Stimulated activated CD8-positive, alpha-beta memory T cell treated with anti-CD3 and anti-CD28 coated beads, Interleukin-12 subunit alpha, Interleukin-12 subunit beta, amount 100 ng/mL, for 1 hour (primary cell): ENCODE results near the gene POLR1G.
"Not testable (repeated sequence)": the region's sequence is repeated elsewhere in the genome, so short reads cannot be mapped to it uniquely, and the experiment has no call there.

Experiments
- DNase-seq: peaks from one replicate; pipeline ENCODE4 v3.0.0-alpha.2; 2020; ENCODE audit warnings: low read depth

The POLR1G gene

DNA sequence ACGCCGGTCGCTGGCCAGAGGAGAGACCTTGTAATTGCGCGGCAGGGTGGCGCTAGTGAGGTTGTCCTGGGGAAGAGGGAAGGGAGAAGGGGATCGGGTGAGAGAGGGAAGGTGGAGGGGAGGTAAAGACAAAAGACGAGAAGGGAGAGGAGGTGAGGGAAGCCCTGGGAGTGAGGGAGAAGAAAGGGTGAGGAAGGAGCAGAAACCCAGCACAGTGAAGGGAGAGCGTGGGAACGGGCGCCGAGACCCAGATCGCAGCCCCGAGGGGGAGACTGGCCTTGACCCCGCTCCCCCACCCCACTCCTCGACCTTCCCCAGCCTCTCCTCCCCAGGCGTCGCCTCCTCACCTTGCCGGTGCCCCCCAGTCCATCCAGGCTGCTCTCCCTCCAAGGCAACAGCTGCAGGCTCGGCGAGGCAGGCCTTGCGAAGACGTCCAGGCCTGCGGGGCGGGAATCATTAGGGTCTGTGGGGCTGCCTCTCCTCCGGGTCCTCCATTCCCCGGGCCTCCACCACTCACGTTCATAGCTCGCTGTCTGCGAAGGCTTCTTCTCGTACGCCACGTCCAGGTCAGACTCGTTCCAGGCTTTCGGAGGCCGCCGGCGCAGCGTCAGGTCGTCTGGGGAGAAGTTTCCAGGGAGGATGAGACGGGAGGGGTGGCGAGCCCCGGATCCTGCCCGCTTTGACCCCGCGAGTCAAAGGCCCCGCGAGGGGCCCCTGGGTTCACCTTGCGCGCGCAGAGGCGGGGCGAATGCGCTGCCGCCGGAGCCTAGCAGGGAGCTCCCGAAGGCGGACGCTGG, 10.4 kb upstream of the POLR1G start:
- no peak for DNase-seq

DNA sequence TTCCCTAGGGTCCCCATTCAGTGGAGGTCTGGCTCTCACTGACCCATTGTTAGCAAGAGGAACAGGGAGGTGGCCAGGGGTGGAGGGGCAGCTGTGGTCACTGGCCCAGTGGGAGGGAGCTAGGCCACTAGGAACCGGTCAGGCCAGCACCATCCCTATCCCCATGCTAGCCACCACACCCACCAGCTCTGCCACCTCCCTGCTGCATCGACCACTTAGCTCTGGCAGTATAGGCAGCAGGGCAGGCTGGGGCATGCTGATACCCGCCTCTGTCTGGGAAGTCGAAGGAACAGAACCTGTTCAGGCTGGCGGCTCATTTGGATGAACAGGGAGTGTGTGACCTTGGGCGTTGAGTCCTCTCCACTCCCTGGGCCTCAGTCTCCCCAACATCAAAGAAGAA, 6.3 kb upstream of the POLR1G start:
- no peak for DNase-seq

DNA sequence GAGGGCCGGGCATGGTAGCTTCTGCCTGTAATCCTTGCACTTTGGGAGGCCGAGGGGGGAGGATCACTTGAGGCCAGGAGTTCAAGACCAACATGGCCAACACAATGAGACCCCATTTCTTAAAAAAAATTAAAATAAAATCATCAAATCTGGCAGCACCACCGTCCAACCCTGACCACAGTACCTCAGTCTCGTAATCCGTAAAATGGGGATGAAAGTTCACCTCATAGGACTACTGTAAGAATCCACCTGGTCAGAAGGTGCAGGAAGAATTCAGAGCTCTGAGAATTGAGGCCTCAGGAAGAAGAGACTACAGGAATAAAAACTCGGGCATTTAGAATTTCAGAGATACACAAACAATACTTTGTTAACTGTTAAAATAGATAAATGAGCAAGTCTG, 4.6 kb upstream of the POLR1G start:
- no peak for DNase-seq

DNA sequence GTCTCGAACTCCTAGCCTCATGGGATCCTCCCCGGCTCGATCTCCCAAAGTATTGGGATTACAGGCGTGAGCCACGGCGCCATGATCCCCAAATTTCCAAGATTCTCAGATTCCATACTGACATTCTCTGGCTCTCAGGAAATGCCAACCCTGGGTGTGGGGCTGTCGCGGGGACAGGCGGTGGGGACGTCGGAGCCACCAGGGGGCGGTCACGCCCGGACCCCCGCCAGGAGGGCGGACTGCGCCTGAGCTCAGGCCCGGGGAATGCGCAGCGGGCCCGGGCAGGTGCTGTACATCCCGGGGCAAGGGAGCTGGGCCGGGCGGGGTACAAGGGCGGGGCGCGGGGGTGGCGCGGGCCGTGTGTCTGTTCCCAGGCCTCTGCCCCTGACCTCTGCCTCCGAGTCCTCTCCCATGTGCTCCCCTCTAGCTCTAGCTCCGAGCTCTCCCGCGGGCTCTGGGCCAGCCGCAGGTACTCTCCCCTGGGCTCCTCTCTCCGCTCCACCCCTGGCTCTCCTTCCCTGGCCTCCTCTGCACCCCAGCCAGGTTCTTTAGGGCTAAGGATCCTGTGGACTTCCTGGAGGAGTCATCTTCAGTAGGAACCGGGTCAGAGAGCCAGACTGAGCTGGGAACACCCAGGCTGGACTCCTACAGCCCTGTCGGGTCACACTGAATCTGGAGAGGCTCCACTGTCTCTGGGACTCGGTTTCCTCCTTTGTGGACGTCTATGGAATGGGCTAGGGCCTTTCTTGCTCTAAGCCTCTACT, 4.0 kb upstream of the POLR1G start:
- no peak for DNase-seq

DNA sequence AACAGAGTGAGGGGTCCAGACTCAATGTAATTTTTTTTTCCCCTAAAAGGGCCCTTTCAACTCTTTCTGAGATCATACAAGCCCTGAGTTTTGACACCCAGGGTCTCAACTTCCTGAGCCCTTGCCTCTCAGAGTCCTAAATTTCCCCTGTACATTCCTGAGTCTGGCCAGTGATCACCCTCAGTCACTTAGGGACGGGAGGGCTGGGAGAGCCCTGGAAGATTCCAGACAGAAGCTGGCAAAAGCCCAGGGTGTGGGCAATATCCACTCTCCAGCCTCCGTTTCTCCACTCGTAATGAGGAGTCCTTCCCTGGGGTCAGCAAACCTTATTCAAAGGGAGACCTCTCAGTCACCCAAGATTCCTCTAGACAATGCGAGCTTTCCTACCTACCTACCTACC, 3.2 kb upstream of the POLR1G start:
- DNase-seq = no peak

DNA sequence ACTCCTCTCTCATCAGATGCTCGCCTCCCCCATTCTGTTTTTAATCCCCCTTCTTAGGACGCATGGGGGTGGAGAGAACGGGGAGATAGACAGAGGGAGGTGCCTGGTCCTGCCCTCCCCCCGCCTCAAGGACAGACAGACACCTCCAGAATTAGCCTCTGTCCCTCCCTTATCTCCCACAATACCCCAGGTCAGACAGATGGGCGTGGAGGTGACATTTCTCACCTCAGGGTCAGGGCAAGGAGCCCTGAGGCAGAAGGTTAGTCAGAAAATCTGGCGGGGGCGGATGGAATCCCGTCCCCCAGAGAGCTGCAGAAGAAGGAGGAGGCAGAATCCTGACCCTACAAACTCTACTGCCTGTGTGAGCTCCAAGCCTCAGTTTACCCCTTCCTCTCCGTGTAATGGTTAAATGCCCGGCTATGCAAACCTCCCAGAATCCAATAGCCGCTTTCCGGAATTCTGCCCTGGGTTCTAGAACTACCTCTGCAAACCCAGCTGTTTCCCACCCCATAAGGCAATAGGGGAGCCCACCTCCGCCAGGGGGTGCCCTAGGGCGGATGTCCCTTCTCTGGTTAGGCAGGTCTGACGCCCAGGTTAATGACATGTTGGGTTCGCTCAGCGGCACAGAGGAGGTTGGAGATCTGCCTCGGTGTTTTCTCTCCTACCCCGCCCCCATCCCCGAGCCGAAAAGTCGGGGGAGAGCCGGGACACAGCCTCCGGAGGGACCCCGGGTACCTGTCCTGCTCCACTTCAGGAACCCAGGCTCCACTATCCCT, 2.5 kb upstream of the POLR1G start:
- no peak for DNase-seq

DNA sequence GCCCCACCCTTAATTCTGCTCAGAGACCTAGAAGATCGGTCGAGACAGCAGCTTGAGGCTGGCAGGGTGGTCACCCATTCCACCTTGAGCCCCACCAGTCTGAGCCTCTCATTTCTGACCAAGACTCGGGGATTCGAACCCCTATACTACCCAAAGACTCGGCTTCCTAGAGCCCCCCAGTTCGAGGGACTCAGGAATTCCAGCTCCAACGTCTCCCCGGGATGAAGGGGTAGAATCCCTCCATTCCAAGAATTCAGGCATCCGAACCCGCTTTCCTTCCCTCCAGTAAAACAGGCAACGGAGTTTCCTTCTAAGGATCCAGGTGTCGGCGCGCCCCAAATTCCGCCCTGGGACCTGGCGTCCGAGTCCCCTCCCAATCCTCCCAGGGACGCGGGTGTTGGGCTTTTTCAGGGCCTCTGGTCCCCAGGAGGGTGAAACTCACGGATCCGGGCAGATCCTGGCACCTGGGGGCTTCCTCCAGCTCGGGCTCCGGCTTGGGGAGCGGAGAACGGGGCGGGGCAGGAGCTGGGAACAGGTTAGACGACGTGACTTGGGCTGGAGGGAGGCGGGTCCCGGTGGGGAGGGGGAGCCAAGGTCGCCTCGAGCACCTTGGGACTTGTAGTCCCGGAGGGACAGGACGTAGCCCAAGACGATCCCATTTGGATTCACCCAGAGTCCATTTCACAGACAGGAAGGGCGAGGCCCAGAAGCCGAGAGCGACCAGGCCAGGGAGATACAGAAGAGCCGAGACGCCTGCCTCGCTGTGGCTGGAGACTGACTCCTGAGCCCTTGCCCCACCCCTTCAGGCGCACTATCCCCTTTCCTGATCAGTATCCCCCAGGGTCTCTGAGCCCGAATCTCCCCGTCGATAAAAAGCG, 1.6 kb upstream of the POLR1G start, which contains the start of gene PPP1R13L:
TSS of gene PPP1R13L (minus strand) at position 513 of the 878 bp plus-strand sequence. CDS start 6,751 bp downstream, outside the sequence.
- no peak for DNase-seq

DNA sequence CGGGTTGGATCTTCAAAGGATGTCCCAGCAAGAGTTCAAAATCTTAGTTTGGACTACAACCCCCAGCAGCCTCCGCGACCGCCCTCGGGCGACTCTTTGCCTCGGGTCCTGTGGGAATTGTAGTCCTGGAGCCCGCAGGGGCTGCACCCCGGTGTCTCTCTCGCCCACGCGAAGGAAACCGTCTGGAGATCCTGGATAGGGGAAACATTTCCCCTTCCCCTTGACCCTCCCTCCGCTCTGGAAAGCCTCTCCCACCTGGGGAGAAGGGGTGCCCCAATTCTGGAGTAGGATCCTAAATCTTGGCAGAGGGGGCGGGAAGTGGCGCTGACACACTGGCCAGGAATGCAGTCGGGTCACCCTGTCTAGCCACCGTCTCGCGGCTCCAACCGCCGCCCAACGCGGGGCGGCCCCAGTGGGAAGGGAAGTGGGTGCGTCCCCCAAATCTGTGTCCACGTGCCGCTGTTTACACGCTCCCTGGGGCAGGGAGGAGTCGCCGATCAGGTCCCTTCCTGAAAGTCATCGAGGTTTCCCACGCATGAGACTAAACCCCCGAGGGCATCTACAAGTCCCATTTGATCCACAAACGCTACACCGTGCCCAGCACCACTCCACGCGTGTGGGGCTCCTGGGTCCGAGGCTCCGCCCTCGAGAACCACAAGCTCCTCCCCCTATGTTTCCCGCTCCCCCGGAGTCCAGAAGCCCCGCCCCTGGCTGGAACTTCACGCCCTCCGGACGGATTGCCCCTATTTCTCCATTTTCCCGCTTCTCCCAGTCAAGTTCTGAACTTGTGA, 814 bp upstream of the POLR1G start:
- peak; percentile 71 for DNase-seq

DNA sequence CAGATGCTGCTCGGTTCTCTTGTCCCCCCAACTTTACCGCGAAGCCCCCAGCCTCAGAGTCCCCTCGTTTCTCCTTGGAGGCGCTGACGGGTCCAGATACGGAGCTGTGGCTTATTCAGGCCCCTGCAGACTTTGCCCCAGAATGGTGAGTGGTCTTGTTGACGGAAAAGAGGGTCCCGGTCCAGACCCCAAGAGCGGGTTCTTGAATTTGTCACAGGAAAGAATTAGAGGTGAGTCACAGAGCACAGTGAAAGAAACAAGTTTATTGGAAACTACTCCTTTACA, 589 bp downstream of the POLR1G start:
- no peak for DNase-seq

DNA sequence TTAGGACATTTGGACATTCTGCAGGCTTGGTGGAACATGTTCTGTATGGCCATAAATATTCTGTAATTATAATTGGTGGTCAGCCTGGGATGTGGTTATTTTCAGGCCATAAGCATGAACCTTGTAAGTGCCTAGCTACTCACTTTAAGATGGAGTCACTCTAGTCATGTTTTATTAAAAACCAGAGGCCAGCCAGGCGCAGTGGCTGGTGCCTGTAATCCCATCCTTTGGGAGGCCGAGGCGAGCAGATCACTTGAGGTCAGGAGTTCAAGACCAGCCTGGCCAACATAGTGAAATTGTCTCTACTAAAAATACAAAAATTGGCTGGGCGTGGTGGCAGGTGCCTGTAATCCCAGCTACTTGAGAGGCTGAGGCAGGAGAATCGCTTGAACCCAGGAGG, 1.1 kb downstream of the POLR1G start:
- DNase-seq = not testable (repeated sequence)

DNA sequence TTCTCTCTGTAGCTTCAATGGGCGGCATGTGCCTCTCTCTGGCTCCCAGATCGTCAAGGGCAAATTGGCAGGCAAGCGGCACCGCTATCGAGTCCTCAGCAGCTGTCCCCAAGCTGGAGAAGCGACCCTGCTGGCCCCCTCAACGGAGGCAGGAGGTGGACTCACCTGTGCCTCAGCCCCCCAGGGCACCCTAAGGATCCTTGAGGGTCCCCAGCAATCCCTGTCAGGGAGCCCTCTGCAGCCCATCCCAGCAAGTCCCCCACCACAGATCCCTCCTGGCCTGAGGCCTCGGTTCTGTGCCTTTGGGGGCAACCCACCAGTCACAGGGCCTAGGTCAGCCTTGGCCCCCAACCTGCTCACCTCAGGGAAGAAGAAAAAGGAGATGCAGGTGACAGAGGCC, 1.7 kb downstream of the POLR1G start:
- DNase-seq = no peak

DNA sequence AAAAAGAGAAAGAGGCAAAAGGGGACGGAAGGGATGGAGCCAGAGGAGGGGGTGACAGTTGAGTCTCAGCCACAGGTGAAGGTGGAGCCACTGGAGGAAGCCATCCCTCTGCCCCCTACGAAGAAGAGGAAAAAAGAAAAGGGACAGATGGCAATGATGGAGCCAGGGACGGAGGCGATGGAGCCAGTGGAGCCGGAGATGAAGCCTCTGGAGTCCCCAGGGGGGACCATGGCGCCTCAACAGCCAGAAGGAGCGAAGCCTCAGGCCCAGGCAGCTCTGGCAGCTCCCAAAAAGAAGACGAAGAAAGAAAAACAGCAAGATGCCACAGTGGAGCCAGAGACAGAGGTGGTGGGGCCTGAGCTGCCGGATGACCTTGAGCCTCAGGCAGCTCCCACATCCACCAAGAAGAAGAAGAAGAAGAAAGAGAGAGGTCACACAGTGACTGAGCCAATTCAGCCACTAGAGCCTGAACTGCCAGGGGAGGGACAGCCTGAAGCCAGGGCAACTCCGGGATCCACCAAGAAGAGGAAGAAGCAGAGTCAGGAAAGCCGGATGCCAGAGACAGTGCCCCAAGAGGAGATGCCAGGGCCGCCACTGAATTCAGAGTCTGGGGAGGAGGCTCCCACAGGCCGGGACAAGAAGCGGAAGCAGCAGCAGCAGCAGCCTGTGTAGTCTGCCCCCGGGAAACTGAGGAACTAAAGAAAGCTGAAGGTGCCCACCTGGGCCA, 2.5 kb downstream of the POLR1G start:
- no peak for DNase-seq

DNA sequence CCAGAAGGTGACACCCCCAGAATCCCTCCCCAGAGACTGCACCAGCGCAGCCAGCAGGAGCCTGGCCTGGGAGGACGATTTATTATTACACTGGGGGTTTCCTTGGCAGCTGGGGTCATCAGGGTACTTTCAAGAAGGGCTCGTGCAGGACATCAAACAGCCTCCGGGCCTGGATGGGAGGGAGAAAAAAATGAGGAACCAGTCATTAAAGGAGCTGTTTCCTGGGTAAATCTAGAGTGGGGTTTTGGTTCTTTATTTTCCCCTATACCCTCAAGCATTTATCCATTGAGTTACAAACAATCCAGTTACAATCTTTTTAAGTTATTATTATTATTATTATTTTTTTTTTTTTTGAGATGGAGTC, 3.1 kb downstream of the POLR1G start:
- no peak for DNase-seq

DNA sequence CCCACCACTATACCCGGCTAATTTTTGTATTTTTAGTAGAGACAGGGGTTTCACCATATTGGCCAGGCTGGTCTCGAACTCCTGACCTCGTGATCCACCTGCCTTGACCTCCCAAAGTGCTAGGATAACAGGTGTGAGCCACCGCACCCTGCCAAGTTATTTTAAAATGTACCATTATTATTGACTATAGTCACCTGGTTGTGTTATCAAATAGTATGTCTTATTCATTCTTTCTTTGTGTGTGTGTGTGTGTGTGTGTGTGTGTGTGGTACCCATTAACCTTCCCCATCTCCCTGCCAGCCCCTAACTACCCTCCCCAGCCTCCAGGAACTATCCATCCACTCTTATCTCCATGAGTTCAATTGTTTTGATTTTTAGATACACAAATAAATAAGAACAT, 3.9 kb downstream of the POLR1G start:
- not testable (repeated sequence) for DNase-seq

DNA sequence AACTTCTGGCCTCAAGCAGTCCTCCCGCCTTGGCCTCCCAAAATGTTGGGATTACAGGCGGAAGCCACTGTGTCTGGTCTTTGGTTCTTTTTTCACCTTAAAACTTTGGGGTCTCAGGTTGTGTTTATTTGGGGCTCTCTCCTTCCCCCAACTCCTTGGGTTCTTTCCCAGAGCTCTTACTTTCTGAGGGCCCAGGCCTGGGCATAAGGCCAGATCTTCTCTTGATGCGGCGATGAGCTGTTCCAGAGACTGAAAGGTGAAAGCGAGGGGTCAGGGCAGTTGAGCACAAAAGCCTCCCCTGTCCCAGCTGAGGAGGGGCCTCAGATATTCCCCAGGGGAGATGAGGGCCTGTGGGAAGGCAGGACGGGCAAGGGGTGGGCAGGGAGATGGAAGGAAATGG, 7.1 kb downstream of the POLR1G start:
- no peak for DNase-seq

DNA sequence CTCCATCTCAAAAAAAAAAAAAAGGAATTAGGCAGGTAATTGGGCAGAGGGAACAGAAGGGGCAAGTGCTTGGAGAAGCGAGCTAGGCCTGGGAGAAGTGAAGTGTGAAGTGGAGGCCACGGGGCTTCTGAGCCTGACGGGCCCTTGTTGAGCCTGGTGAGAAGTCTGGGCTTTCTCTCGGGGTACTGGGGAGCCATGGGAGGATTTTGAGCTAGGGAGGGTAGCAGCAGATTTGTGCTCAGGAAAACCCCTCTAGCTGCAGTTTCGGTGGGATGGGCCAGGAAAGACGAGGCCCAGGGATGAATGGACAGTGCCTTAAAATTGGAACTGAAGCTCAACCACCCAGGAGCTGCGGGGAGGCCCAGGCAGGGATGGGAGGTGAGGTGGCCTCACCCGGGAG, 8.0 kb downstream of the POLR1G start:
- DNase-seq = no peak

DNA sequence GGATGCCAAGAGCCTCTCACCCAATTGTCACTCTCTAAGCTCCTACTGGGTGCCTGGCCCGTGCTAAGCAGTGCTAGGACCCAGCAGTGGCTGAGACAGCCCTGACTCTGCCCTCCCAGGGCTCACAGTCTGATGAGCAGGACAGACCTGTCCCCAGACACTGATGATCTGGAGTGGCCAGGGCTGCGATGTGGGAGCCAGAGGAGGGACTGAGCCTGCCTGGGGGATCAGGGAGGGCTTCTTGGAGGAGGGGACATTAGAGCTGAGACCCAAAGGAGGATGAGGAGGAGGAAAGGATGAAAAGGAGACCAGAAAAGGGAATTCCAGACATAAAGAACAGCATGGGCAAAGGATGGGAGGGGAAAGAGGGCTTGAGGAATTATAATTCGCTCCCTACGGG, 10.7 kb downstream of the POLR1G start:
- no peak for DNase-seq

DNA sequence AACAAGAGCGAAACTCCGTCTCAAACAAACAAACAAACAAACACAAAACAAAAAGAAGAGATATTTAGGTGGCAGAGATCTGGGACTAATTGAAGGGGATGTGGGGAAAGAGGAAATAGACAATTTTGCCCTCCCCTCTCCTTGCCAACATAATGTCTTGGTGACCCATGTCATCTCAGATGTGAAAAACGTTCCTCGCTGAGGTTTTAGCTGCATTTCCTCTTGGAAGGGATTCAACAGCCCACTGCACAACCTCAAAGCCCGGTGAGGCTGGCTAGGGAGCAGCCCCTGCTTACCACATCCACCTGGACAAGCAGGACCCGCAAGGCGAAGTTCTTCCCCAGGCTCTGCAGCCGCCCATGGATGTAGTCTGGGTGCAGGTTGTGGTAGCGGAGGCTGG, 12.4 kb downstream of the POLR1G start:
- no peak for DNase-seq

DNA sequence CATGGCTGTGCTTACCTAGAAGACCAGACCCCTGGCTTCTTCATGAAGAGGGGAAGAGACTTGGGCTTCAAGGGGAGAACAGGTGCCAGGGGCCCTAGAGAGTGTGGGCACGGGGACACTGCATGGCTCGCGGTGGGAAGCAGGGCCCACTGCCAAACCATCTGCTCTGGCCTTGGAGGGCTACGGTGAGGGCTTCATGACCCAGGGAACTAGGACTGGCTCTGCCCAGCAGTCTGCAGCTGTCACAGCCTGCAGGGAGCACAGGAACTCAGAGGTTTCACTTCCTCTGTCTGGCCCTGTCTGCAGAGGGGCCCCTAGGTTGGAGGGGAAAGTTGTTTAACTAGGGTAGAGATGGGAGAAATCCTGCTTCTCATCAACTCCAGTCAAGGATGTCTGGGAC, 13.0 kb downstream of the POLR1G start:
- no peak for DNase-seq

DNA sequence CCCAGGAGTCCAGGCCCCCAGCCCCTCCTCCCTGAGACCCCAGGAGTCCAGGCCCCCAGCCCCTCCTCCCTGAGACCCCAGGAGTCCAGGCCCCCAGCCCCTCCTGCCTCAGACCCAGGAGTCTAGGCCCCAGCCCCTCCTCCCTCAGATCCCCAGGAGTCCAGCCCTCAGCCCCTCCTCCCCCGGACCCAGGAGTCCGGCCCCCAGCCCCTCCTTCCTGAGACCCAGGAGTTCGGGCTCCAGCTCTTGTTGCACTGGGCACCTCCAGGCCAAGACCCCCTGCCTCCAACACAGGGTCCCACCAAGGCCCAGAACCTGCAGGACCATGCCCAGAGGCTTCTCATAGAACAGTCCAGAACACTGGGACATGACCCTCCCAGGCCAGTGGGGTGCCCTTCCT, 13.5 kb downstream of the POLR1G start:
- no peak for DNase-seq

DNA sequence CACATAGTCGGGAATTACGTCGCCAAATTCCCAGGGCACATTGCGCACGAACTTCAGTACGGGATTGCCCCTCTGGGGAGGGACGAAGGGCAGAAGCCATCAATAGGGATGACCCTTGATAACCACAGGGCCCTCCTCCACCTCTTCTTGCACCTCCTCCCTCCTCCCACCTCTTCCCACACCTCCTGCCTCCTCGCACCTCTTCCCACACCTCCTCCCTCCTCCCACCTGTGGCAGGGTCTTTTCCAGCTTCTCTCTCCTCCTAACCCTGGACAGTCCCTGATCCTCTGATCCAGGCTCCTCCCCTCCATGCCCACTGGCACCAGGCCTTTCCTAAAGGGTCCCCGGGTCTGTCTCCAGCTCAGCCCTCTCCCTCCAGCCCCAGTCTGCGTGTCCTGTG, 13.9 kb downstream of the POLR1G start:
- DNase-seq = no peak
